H1 (cell line): Measurements from ENCODE around the gene TSSK6. TPM values are rescaled to one million over a fixed set of nuclear protein-coding genes. Genes with fewer than 3 reads are reported as not detected.

Source experiments
- CBX8 ChIP-seq: fragments of 300-800, 300-1000 bp; sonication (generic); IDR thresholded peaks from 2 replicates; pipeline ENCODE4 v1.7.1; 2016; ENCODE audit warnings: low read depth, low read length, borderline replicate concordance
- CTCF ChIP-seq, 3 experiments: IDR thresholded peaks; 1 replicate in 2 of 3; 2 replicates in 1 of 3; pipeline versions ENCODE4 v1.5.1 to v1.6.1; 2011; ENCODE audit warnings: low read length in 3 of 3, mild to moderate bottlenecking in 3 of 3, inconsistent platforms in 2 of 3, low read depth in 1 of 3, moderate library complexity in 1 of 3; ENCODE audit not compliant: insufficient read depth in 1 of 3; ENCODE audit errors: control extremely low read depth in 1 of 3
- GTF2F1 ChIP-seq: IDR thresholded peaks from 2 replicates; pipeline ENCODE4 v1.6.1; 2012; ENCODE audit warnings: low read depth, low read length, improper control_type of control experiment, borderline replicate concordance
- JUND ChIP-seq: IDR thresholded peaks from 2 replicates; pipeline ENCODE4 v1.6.1; 2011; ENCODE audit warnings: mild to moderate bottlenecking, improper control_type of control experiment, low read length
- SIRT6 ChIP-seq: IDR thresholded peaks from one replicate; pipeline ENCODE4 v1.7.1; 2012; ENCODE audit warnings: low read length, inconsistent platforms
- polyA plus RNA-seq, 7 experiments: library from polyadenylated mRNA; depleted of rRNA in 3 of 7; stranded (reverse) in 5 of 7; unstranded in 2 of 7; fragments of >200 nt in 5 of 7; fragments of 200-250 nt in 2 of 7; gene quantifications; 1 replicate in 5 of 7; 2 replicates in 1 of 7; 4 replicates in 1 of 7; pipeline versions ENCODE4 v1.2.1 to v1.2.3, GENCODE V29; 2011 to 2013; ENCODE audit warnings: missing spikeins in 2 of 7, mixed read lengths in 2 of 7
- total RNA-seq: library from RNA; stranded (reverse); fragmentation: NEBNext Ultra II Directional; extraction: Animal tissue kit (Norgen Biotek cat#: 25700); gene quantifications from 2 replicates; pipeline ENCODE4 v1.2.1, GENCODE V29; 2021
- TF ChIP-seq, protein P1 (sequence below): IDR thresholded peaks from 2 replicates; pipeline ENCODE4 v1.6.1; 2011; ENCODE audit warnings: low read length, improper control_type of control experiment

Gene TSSK6
- total and polyA plus RNA-seq, 2 of the 8 experiments (the other 6 are each of a cell fraction or from before 2014, with no cell fraction given): 3.6 to 7.8 TPM

GRCh38 chr19:19515642-19516519 lies 533 bp upstream of the TSSK6 start, which contains the start of gene NDUFA13 (continued):
- TF ChIP-seq SIRT6 (no peak), GTF2F1 (peak; percentile 75; the same call in 1 of the 2 replicates), JUND (no peak), CBX8 (no peak), CTCF (IDR thresholded peaks at IDR 0.05; ENCODE audit: control extremely low read depth in 1 of 3, insufficient read depth in 1 of 3, low read depth in 1 of 3, low read length in 3 of 3) (peak in 2 of 3 experiments; percentile 24 to 40; a peak in 3 of 4 replicates)
- TF ChIP-seq, protein P1, sequence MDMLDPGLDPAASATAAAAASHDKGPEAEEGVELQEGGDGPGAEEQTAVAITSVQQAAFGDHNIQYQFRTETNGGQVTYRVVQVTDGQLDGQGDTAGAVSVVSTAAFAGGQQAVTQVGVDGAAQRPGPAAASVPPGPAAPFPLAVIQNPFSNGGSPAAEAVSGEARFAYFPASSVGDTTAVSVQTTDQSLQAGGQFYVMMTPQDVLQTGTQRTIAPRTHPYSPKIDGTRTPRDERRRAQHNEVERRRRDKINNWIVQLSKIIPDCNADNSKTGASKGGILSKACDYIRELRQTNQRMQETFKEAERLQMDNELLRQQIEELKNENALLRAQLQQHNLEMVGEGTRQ: no peak
